Brain microvascular endothelial cell (primary cell): ENCODE data around the gene CAMTA1.

Experiments used
- DNase-seq: peaks from one replicate; pipeline ENCODE4 v3.0.0-alpha.2; 2020
- H3K27ac ChIP-seq: fragments of 250-450 bp; sonication (Bioruptor Pico); 2 replicates; pipeline ENCODE4 v1.5.1; 2020; ENCODE audit warnings: mild to moderate bottlenecking, moderate library complexity
- H3K27me3 ChIP-seq: fragments of 250-450 bp; sonication (Bioruptor Pico); replicated peaks from 2 replicates; pipeline ENCODE4 v1.5.1; 2020; ENCODE audit warnings: mild to moderate bottlenecking
- H3K36me3 ChIP-seq: fragments of 250-450 bp; sonication (Bioruptor Pico); replicated peaks from 2 replicates; pipeline ENCODE4 v1.5.1; 2020; ENCODE audit warnings: mild to moderate bottlenecking
- H3K4me3 ChIP-seq: 2 replicates; pipeline ENCODE4 v1.5.1; 2011; ENCODE audit warnings: low read depth, mild to moderate bottlenecking, control low read depth, low read length, moderate library complexity
- in situ Hi-C: cut with HindIII; loops from 2 replicates; pipeline ENCODE4 v1.10.0; 2017; ENCODE audit warnings: low sequenced_read_pairs, low pct_ligation_motif_present
- TF ChIP-seq, protein P1 (sequence below): IDR thresholded peaks from 2 replicates; pipeline ENCODE4 v1.5.1; 2011; ENCODE audit warnings: low read depth, mild to moderate bottlenecking, moderate library complexity, low read length, control low read depth, inconsistent platforms; ENCODE audit errors: missing control alignments

The CAMTA1 gene

GRCh38 chr1:7015022-7015421 is 229.8 kb downstream of the CAMTA1 start:
- TF ChIP-seq, protein P1, sequence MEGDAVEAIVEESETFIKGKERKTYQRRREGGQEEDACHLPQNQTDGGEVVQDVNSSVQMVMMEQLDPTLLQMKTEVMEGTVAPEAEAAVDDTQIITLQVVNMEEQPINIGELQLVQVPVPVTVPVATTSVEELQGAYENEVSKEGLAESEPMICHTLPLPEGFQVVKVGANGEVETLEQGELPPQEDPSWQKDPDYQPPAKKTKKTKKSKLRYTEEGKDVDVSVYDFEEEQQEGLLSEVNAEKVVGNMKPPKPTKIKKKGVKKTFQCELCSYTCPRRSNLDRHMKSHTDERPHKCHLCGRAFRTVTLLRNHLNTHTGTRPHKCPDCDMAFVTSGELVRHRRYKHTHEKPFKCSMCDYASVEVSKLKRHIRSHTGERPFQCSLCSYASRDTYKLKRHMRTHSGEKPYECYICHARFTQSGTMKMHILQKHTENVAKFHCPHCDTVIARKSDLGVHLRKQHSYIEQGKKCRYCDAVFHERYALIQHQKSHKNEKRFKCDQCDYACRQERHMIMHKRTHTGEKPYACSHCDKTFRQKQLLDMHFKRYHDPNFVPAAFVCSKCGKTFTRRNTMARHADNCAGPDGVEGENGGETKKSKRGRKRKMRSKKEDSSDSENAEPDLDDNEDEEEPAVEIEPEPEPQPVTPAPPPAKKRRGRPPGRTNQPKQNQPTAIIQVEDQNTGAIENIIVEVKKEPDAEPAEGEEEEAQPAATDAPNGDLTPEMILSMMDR = no peak
- no peaks in the 10 kb centered on the region for H3K27me3 ChIP-seq
- in situ Hi-C loops = no loop called here
- DNase-seq = no peak
- H3K36me3 ChIP-seq = no peaks in the 10 kb centered on the region
- no peak overlapping the region for H3K27ac ChIP-seq
- H3K4me3 ChIP-seq = no peak overlapping the region

DNA sequence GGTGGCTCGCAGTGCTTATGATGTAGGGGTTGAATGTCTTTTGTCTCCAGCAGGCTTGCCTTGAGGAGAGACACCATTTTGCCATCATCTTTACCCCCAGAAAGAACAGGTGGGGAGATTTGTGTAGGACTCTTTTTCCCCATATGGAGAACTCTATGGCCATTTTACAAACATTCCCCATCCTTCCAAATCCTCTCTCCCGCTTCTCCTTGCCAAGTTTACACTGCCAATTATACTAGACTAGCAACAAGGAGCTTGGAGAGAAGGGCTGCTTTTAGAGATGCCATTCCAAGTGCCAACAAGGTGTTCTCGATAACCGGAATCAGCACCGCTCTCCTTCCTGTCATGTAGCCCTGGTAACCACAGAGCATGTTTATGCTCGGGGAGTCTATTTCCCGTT is 233.1 kb downstream of the CAMTA1 start:
- in situ Hi-C loops = no loop called here
- no peaks in the 10 kb centered on the region for H3K27me3 ChIP-seq
- TF ChIP-seq, protein P1 = no peak

DNA sequence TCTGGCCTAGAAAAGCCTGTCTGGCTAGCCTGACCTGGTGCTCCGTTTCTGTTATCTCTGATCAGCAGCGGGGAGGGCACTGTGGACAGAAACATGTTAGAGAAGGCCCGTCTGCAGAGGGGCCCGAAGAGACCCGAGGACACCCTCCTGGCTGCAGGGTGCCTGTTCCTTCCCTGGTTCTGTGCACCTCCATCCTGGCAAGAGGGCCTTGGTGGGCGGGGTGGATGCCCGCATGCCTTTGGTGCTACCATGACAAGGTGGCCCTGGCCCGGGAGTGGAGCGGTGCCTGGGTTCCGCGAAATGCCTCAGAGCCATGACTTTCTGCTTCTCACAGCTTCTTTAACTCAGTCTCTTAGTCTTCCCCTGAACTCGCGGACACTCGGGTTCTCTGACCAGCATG is 233.6 kb downstream of the CAMTA1 start:
- H3K27ac ChIP-seq = no peak overlapping the region
- TF ChIP-seq, protein P1 = no peak
- no peaks in the 10 kb centered on the region for H3K27me3 ChIP-seq
- in situ Hi-C loops = no loop called here
- no peak overlapping the region for H3K4me3 ChIP-seq
- no peak for DNase-seq
- H3K36me3 ChIP-seq = no peaks in the 10 kb centered on the region

More for the DNA sequence above, 233.1 kb downstream of the CAMTA1 start:
- DNase-seq = no peak
- H3K27ac ChIP-seq = no peak overlapping the region
- no peaks in the 10 kb centered on the region for H3K36me3 ChIP-seq
- H3K4me3 ChIP-seq = no peak overlapping the region

GRCh38 chr1:7019510-7019909 is 234.3 kb downstream of the CAMTA1 start:
- Histone ChIP-seq H3K27me3 (no peaks in the 10 kb centered on the region), H3K4me3 (no peak overlapping the region), H3K27ac (no peak overlapping the region), H3K36me3 (no peaks in the 10 kb centered on the region)
- in situ Hi-C loops = no loop called here
- TF ChIP-seq, protein P1 = no peak
- no peak for DNase-seq

GRCh38 chr1:7022058-7022457 is 236.8 kb downstream of the CAMTA1 start:
- TF ChIP-seq, protein P1 = no peak
- Histone ChIP-seq H3K4me3 (no peak overlapping the region), H3K27me3 (no peaks in the 10 kb centered on the region), H3K36me3 (no peaks in the 10 kb centered on the region), H3K27ac (no peak overlapping the region)
- no peak for DNase-seq
- in situ Hi-C loops = no loop called here

DNA sequence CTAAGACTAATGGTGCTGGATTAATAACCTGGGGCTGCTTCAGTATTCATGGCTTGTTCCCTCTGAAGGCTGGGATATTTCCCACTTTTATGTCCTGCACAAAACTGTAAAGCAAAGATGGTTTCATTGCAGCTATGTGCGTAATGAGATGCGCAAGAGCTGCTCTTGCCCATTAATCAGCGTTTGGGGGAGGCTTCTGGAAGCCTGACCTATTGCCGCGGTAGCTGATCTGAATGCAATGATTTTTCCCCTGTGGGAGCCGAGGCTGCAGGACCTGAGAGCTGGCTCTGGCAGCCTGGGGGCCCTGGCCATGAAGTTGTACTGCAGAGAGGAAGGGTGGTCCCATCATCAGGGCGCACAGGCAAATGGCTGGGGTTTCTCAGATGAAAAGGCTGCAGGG is 239.8 kb downstream of the CAMTA1 start:
- no peaks in the 10 kb centered on the region for H3K36me3 ChIP-seq
- TF ChIP-seq, protein P1 = no peak
- no peaks in the 10 kb centered on the region for H3K27me3 ChIP-seq
- no peak overlapping the region for H3K4me3 ChIP-seq
- DNase-seq = no peak
- no peak overlapping the region for H3K27ac ChIP-seq
- in situ Hi-C loops = no loop called here
